Stimulated activated naive CD4-positive, alpha-beta T cell treated with Interleukin-2 at 50 U/mL for 16 hours (primary cell): Measurements from ENCODE around the gene FMN1.

ENCODE experiments used
- DNase-seq: peaks from one replicate; lab custom pipeline; 2025; lab: John Stamatoyannopoulos, UW

The FMN1 gene

DNA sequence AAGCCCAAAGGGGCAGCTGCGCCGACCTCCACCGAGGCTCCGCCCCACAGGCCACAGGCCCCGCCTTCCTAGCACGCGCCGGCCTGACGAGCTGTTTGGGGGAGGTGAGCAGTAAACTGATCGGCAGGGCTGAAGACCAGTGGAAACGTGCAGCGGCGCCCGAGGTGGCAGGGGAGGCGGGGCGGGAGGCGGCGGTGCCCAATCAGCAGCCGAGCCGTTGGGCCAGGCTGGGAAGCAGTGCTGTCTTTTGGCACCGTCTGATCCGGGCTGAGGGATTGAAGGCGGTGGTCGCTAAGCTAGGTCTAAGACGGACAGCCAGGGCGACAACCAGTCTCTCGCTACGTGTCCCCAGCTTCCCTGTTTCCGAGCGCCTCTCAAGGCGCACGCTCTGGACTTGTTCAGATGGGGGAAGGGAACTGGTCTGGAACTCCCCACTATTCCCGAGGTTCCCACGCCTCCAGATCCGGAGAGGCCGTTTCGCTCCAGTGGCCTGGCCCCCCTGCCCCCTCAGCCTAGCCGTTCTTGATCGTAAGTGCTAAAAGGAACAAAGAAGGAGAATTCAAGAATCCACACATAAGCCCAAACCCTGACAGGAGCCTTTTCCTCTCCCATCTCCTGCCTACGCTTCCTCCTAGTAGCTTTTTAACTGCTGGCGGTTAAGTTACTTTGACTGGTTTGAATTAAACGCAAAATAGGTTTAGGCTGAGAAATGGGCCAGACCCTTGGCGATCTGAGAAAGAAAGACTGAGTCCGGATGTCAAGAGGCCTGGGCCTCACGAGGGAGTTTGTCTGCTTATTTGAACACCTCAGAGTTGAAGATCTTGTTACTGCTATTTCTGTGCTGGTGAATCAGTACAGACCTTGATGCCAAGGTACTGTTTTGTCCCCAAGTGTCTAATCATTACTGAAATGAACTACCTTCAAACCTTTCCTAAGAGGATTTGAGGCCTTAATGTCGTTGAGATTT, at the start of gene FMN1:
FMN1 (minus strand) TSS at position 11 of the 967 bp plus-strand sequence. CDS start 39,800 bp downstream, outside the sequence.
- peak; percentile 90 for DNase-seq

- no peak for DNase-seq
These were observed 49.4 kb upstream of the FMN1 start for GRCh38 chr15:33243869-33244268.

GRCh38 chr15:33243393-33243792, 48.9 kb upstream of the FMN1 start:
- no peak for DNase-seq

DNA sequence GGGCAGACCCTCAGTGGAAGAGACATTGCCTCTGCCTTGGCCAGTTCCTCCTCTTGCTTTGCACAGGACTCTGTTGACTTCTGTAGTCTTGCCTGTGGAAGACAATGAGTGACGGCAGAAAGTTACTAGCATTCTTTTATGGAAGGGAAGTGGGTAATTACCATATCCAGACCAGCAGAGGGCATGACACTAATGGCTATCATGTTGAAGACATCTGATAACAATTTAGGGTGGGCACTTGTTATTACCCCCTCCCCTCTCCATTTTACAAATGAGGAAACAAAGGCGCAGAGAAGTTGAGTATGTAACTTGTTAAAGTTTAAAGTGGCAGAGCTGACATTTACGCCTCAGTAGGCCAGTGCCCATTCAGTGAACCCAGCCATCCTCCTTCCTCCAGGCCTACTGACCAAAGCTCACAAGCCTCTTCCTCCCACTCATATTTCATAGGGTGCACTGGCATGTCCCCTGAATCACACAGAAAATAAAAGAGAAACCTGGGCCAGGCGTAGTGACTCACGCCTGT, 48.2 kb upstream of the FMN1 start:
- no peak for DNase-seq

DNA sequence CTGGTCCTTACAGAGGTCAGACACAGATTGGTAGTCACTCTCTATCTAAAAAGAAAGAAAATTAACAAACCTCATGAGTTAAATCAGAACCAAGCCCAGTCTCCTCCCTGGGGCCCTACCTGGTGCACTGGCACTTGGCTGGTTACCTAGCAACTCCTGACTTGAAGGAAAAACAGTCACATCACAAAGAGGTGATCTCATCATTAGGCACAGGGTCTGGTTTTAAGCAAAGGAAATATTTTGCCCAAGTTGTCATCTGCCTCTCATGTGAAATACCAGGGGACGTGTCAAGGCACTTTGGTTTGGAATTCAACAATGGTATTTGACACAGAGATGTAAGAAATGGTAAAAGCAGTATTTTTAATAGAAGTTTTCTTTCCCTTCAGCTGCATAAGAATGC, 47.7 kb upstream of the FMN1 start:
- no peak for DNase-seq

DNA sequence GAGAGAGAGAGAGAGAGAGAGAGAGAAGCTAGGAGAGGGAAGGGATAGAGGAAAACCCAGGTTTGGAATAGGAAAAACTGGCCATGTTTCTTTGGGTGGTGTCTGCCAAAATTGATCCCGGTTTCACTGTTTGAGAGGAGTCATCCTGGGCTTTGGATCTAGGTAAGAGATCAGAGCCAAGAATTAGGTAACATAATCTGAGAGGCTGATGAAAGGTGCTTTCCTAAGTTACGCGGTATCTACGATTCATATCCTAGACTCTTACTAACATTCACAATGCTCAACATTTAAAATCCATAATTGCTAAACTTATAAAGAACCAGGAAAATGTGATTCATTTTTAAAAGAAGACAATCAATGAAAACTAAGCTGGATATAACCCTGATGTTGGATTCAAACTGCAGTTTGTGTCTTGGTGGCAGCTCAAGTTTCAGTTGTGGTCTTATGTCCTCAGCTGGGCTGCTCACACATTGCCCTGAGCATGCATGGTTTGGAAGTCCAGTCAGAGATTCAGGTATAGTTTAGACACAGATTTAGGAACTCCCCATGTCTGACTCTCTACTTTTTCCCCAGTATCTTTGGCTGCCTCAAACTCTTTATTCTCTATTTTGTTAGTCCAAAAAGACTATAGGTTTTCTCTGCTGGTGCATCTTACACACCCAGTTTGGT, 42.5 kb upstream of the FMN1 start:
- DNase-seq, result no peak

DNA sequence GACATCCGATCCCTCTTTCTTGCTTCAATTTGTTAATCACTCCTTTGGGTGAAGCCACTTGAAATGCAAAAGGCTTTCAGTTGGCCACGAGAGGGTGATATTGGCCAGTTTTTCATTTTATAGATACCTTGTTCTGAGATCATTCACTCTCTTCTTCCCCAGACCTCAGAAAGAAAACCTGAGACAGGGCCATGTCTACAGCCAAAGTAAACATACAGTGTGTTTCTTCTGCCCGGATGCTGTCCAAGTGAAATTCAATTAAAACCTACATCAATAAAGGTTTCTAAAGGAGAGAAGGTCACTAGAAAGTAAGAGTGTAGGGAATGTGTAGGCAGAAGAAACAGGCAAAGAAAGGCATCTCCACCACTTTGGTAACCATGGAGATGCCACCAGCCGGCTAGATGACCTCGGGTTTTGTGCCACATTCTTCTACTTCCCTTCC, 39.5 kb upstream of the FMN1 start:
- no peak for DNase-seq

GRCh38 chr15:33226559-33227181, 32.2 kb upstream of the FMN1 start:
- DNase-seq, result peak; percentile 44

- no peak for DNase-seq
These were observed 23.6 kb upstream of the FMN1 start for GRCh38 chr15:33218071-33218491.

GRCh38 chr15:33215941-33216872, 21.7 kb upstream of the FMN1 start:
- DNase-seq, result no peak

- no peak for DNase-seq
These were observed 16.8 kb upstream of the FMN1 start for GRCh38 chr15:33211176-33211808.

DNA sequence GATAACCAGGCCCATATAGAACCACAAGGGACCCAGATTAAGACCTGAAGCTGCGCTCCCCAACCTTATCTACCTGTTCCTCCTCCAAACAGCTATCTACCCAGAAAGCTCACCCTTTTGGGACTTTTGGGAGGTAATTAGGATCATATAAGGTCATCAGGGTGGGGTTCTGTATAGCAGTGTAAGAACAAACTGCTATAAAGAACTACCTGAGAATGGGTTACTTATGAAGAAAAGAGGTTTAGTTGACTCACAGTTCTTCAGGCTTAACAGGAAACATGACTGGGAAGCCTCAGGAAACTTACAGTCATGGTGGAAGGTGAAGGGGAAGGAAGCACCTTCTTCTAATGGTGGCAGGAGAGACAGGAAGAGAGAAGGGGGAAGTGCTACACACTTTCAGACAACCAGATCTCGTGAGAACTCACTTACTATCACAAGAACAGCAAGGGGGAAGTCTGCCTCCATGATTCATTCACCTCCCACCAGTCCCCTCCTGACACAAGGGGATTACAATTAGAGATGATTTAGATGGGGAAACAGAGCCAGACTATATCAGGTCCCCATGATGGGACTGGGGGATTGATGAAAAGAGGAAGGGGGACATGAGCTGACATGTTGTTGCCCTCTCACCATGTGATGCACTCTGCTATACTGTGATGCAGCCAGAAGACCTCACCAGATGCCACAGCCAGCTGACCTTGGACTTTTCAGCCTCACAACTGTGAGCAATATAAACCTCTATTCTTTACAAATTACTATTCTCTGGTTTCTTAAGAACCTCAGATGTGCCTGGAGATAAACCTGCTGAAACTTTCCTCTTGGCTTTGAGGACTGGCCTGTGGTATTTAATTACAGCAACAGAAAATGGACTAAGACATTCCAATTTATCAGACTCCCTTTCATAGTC, 15.3 kb upstream of the FMN1 start:
- no peak for DNase-seq

- DNase-seq, result no peak
These were observed 13.1 kb upstream of the FMN1 start for GRCh38 chr15:33207646-33208045.

GRCh38 chr15:33206366-33206765, 11.9 kb upstream of the FMN1 start:
- DNase-seq, result no peak

DNA sequence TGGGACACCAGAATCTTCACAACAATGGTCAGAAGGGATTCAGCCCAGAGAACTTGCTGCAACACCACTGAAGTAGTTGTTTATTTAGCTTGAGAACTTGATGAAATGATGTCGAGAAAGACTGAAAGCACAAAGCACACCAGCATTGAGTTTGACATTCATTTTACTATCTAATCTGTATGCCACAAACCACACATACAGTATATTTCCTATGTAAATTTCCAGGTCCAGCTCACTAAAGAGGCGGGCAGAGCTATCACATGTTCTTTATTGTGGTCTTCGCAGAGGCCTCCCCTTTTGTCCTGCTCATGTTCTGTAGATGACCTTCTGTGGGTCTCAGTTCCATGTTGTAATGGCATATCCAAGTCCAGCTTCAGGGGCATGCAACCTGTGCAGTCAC, 10.4 kb upstream of the FMN1 start:
- DNase-seq, result no peak

GRCh38 chr15:33204087-33204486, 9.6 kb upstream of the FMN1 start:
- no peak for DNase-seq

DNA sequence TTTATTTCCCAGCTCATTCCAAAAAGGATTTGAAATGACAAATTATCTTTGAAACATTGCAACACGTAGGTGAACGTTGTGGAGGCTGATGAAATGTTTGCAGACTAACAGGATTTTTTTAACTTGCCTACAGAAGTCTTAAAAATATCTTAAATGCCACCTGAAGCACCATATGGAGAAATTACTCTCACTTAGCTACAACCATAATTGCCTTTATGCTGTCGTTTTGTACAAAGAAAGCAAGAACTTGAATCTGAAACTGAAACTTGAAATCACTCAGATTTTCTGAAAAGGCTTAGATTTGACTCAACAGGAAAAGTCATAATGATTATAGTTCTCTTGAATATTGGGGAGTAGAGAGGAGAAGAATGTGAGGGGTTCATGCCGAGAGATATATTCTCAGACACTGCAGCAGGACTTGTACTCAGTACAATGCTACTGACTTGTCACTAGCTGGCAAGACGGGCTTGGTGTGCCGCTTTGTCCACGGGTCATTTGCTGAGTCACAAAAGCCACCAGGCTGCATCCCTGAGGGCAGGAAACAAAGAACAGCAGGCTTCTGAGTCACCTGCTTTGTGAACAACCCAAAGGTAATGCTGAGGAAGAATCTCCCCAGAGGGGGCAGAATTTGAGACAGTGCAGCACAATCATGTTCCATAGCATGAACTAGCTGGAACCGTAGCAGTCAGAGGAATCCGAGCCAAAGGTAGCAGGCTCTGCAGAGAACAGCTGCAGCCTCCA, 7.1 kb upstream of the FMN1 start:
- peak; percentile 46 for DNase-seq

GRCh38 chr15:33200903-33201302, 6.4 kb upstream of the FMN1 start:
- no peak for DNase-seq

- no peak for DNase-seq
These were observed 5.9 kb upstream of the FMN1 start for GRCh38 chr15:33200444-33200843.
